Activated CD8-positive, alpha-beta memory T cell treated with anti-CD3 and anti-CD28 coated beads for 24 hours (primary cell): Measurements from ENCODE around the gene BAMBI.
A peak's percentile ranks its signal among the peaks of the same experiment; 100 is the strongest.

Source experiments
- DNase-seq: peaks from one replicate; pipeline ENCODE4 v3.0.0-alpha.2; 2020

Gene BAMBI

GRCh38 chr10:28676326-28676967, 874 bp upstream of the BAMBI start:
- DNase-seq = no peak

- peak; percentile 74 for DNase-seq
These were observed 766 bp downstream of the BAMBI start for GRCh38 chr10:28677888-28678686.

- peak; percentile 60 for DNase-seq
These were observed 1.6 kb downstream of the BAMBI start for GRCh38 chr10:28678687-28679457.

- no peak for DNase-seq
These were observed 2.4 kb downstream of the BAMBI start for GRCh38 chr10:28679581-28680357.

- DNase-seq = no peak
These were observed 3.0 kb downstream of the BAMBI start for GRCh38 chr10:28680358-28680752.

GRCh38 chr10:28681291-28681763, 4.0 kb downstream of the BAMBI start:
- no peak for DNase-seq

- DNase-seq = no peak
These were observed 4.8 kb downstream of the BAMBI start for GRCh38 chr10:28681928-28682750.

- no peak for DNase-seq
These were observed 7.0 kb downstream of the BAMBI start for GRCh38 chr10:28684157-28684985.

- no peak for DNase-seq
These were observed 7.8 kb downstream of the BAMBI start for GRCh38 chr10:28684986-28685580.

GRCh38 chr10:28685717-28686116, 8.4 kb downstream of the BAMBI start:
- DNase-seq = no peak

- DNase-seq = no peak
These were observed 9.7 kb downstream of the BAMBI start for GRCh38 chr10:28686835-28687682.

- no peak for DNase-seq
These were observed 10.3 kb downstream of the BAMBI start for GRCh38 chr10:28687683-28688001.

GRCh38 chr10:28690545-28690944, 13.2 kb downstream of the BAMBI start:
- DNase-seq = no peak

GRCh38 chr10:28691187-28691694, 13.9 kb downstream of the BAMBI start:
- DNase-seq = no peak

- DNase-seq = no peak
These were observed 14.7 kb downstream of the BAMBI start for GRCh38 chr10:28692050-28692449.

GRCh38 chr10:28694530-28694929, 17.2 kb downstream of the BAMBI start:
- no peak for DNase-seq

- no peak for DNase-seq
These were observed 20.8 kb downstream of the BAMBI start for GRCh38 chr10:28698075-28698474.

- no peak for DNase-seq
These were observed 27.3 kb downstream of the BAMBI start for GRCh38 chr10:28704464-28705161.

GRCh38 chr10:28705472-28705871, 28.2 kb downstream of the BAMBI start:
- DNase-seq = no peak
